Fibroblast of mammary gland (primary cell): ENCODE results near the gene TMA7B.
A peak's percentile ranks its signal among the peaks of the same experiment; 100 is the strongest.

Source experiments
- DNase-seq: peaks from one replicate; pipeline ENCODE4 v3.0.0-alpha.2; 2010; ENCODE audit warnings: low read depth
- H3K4me3 ChIP-seq: 2 replicates; pipeline ENCODE4 v1.5.1; 2011; ENCODE audit warnings: low read depth, mild to moderate bottlenecking, low read length, moderate library complexity; ENCODE audit not compliant: control insufficient read depth
- CTCF ChIP-seq: conservative IDR thresholded peaks from 2 replicates; pipeline ENCODE4 v1.5.1; 2011; ENCODE audit warnings: low read depth, low read length, inconsistent platforms; ENCODE audit not compliant: control insufficient read depth, insufficient read depth

The TMA7B gene

GRCh38 chr22:39953101-39953500 is 7.1 kb upstream of the TMA7B start:
- no peak for TF ChIP-seq CTCF
- no peak for DNase-seq
- H3K4me3 ChIP-seq, result no peak overlapping the region

DNA sequence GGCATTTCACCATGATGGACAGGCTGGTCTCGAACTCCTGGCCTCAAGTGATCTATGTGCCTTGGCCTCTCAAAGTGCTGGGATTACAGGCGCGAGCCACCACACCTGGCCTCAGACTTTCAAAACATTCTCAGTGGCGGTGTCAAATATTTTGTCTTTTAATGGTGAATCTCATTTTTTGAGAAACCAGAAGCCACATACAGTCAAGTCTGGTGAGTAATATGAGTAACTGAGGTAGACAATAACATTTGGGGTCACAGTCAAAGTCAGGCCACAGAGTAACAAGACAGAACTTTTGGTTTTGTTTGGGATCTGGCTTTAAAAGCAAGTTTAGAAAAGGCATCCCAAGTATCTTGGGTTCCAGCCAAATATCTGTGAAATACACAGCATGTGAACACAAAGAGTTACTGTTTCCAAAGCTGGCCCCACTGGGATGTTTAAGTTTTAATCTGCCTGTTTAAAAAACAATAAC is 5.6 kb upstream of the TMA7B start:
- TF ChIP-seq CTCF, result no peak
- DNase-seq, result peak; percentile 84
- H3K4me3 ChIP-seq, result no peak overlapping the region

DNA sequence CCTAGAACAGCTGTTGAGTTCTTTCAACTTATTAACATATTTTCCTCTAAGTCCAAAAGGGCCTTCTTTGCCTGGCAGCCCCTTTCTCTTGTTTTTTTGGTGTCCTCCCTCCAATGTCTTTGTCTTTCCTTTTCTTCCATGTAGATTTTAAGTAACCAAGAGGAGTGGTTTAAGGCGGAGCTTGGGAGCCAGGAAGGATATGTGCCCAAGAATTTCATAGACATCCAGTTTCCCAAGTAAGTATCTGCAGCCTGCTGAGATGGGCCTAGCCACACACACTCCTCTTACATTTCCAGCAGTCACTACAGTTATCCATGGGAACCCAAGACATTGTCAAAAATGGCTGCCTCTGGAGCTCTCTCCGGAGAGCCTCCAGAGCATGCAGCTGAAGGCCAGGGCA is 4.5 kb upstream of the TMA7B start:
- no peak for DNase-seq
- H3K4me3 ChIP-seq, result no peak overlapping the region
- no peak for TF ChIP-seq CTCF

DNA sequence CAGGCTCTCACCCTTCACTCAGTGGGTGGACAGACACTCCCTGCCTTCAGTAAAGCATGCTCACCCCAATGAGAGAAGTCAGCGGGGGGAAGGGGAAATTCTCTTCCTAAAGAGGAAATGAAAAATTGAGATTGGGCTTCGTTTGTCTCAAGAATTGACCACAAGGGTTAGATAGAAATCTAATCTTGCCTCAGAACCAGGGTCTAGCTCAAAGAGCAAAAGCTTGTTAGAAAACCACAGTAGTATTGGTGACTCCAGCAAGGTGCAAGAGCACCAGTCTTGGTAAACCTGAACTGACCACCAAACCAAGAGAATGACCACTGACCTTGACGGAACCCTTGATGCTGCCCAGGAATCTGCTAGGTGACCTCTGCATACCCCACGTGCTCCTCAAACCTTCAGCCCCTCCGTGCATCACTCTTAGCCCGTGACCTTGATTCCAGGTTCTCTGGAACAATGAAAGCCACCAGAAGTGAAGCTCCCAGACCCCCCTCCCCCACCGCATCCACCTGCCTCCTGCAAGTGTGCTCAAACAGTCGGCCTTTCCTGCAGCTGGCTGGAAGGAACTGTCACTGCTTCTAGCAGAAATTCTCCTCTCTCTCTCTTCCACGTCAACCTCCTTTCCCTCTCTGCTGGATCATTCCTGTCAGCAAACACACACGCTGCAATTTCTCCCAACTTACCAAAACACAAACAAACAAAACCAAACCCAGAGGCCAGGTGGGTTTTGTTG is 3.1 kb upstream of the TMA7B start:
- DNase-seq, result no peak
- H3K4me3 ChIP-seq, result no peak overlapping the region
- TF ChIP-seq CTCF, result no peak

GRCh38 chr22:39958009-39958711 is 2.0 kb upstream of the TMA7B start:
- DNase-seq, result no peak
- H3K4me3 ChIP-seq, result no peak overlapping the region
- TF ChIP-seq CTCF, result no peak

GRCh38 chr22:39958949-39959639 is 1.1 kb upstream of the TMA7B start:
- no peak for DNase-seq
- H3K4me3 ChIP-seq, result no peak overlapping the region
- TF ChIP-seq CTCF, result no peak
